RWPE2 (cell line): ENCODE measurements around the gene ADH5.
"Not testable (repeated sequence)": the region's sequence is repeated elsewhere in the genome, so short reads cannot be mapped to it uniquely, and the experiment has no call there.

Source experiments
- ATAC-seq: fragments of 200-7000 bp; cut with Tn5 transposase; 3 replicates; pipeline ENCODE4 v1.9.1; 2021; ENCODE audit warnings: low read depth
- DNase-seq: peaks from one replicate; pipeline ENCODE4 v3.0.0-alpha.2; 2020; ENCODE audit warnings: low spot score
- H3K27ac ChIP-seq: fragments of 450-650 bp; 2 replicates; pipeline ENCODE4 v1.5.1; 2017; ENCODE audit warnings: mild to moderate bottlenecking; ENCODE audit not compliant: poor library complexity, severe bottlenecking
- H3K27me3 ChIP-seq: fragments of 250-450 bp; sonication (Bioruptor Pico); 2 replicates; pipeline ENCODE4 v1.5.1; 2021; ENCODE audit warnings: mild to moderate bottlenecking, moderate library complexity; ENCODE audit not compliant: insufficient read depth, poor library complexity, severe bottlenecking
- H3K36me3 ChIP-seq: fragments of 250-450 bp; sonication (Bioruptor Pico); 2 replicates; pipeline ENCODE4 v1.5.1; 2020; ENCODE audit warnings: low read depth, mild to moderate bottlenecking, moderate library complexity
- H3K4me1 ChIP-seq: fragments of 250-450 bp; sonication (Bioruptor Pico); 2 replicates; pipeline ENCODE4 v1.5.1; 2021; ENCODE audit warnings: mild to moderate bottlenecking, moderate library complexity; ENCODE audit not compliant: insufficient read depth, poor library complexity, severe bottlenecking
- H3K4me3 ChIP-seq: fragments of 250-450 bp; sonication (Bioruptor Pico); 2 replicates; pipeline ENCODE4 v1.5.1; 2021; ENCODE audit warnings: mild to moderate bottlenecking, moderate library complexity; ENCODE audit not compliant: severe bottlenecking
- H3K9me3 ChIP-seq: fragments of 250-450 bp; sonication (Bioruptor Pico); 2 replicates; pipeline ENCODE4 v1.5.1; 2021; ENCODE audit warnings: mild to moderate bottlenecking, moderate library complexity; ENCODE audit not compliant: severe bottlenecking
- CTCF ChIP-seq: fragments of 450-650 bp; IDR thresholded peaks from one replicate; pipeline ENCODE4 v1.5.1; 2017; ENCODE audit warnings: mild to moderate bottlenecking, moderate library complexity; ENCODE audit not compliant: poor library complexity, severe bottlenecking

Gene ADH5

DNA sequence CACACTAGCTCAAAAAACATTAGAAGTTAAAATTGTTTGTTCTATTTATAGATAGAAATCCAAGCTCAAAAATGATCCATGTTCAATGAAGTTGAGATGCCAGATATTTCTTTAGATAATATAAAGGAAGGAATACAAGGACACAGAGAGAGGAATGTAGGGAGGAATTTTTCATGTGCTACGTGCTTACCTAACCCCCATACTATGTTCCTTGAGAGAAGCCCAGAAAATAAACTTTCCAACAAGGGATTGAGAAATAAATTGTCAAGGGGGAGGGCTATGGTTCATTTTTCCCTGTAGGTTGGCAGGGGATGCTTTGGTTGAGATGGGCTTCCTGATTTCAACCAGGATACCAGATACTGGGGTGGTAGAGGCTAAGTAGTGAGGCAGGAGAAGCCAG, 15.6 kb upstream of the ADH5 start:
- Histone ChIP-seq H3K4me1 (no peaks in the 10 kb centered on the region), H3K27me3 (no peaks in the 10 kb centered on the region), H3K27ac (no peak overlapping the region), H3K36me3 (no peaks in the 10 kb centered on the region), H3K9me3 (no peaks in the 10 kb centered on the region), H3K4me3 (no peak overlapping the region)
- no peak for TF ChIP-seq CTCF
- DNase-seq: no peak
- ATAC-seq: no peak

DNA sequence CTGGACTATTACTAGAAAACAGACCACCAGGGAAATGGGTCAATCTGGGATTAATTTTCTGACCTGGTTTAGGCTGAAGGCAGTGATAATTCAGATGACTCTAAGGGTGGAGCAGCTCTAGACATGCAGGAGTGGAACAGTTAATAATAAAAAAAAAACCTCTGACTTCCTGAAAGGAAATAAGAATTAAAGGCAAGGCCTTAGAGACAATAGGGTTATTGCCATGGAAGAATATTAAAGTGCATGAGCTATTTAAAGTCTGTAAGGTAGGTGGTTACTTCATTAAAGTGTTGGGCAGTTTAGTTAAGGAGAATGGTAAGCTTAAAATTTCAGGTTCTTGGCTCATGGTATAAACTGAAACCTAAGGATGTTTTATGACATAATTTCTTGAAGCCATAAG, 14.6 kb upstream of the ADH5 start:
- Histone ChIP-seq H3K27ac (no peak overlapping the region), H3K4me3 (no peak overlapping the region), H3K4me1 (no peaks in the 10 kb centered on the region), H3K27me3 (no peaks in the 10 kb centered on the region), H3K36me3 (no peaks in the 10 kb centered on the region), H3K9me3 (no peaks in the 10 kb centered on the region)
- TF ChIP-seq CTCF: no peak
- DNase-seq: no peak
- no peak for ATAC-seq

- no peak for TF ChIP-seq CTCF
- no peaks in the 10 kb centered on the region for H3K36me3 ChIP-seq
- ATAC-seq: no peak
- no peak for DNase-seq
- no peaks in the 10 kb centered on the region for H3K4me1 ChIP-seq
- H3K27me3 ChIP-seq: no peaks in the 10 kb centered on the region
- no peak overlapping the region for H3K27ac ChIP-seq
- no peak overlapping the region for H3K4me3 ChIP-seq
- H3K9me3 ChIP-seq: no peaks in the 10 kb centered on the region
These were observed 14.0 kb upstream of the ADH5 start for GRCh38 chr4:99102634-99103033.

DNA sequence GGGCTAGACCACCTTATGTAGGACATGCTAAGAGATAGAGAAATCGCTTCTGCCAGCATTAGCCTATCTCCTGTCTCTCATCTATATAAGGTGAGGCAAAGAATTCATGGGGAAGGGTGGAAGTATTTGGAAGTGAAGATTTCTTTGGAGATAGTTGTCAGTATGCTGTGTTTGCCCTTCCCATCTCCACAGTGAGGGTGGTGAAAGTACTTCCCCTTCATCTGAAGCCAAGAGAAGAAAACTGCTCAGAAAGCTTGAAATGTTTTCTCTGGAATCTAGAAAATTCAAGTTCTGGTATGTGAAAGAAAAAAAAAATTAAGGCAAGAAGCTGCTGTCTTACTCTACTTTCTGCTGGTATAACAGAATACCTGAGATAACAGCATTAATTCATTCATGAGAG, 12.3 kb upstream of the ADH5 start:
- H3K36me3 ChIP-seq: no peaks in the 10 kb centered on the region
- no peak for ATAC-seq
- no peak overlapping the region for H3K4me3 ChIP-seq
- H3K27ac ChIP-seq: no peak overlapping the region
- DNase-seq: no peak
- H3K27me3 ChIP-seq: no peaks in the 10 kb centered on the region
- no peaks in the 10 kb centered on the region for H3K9me3 ChIP-seq
- H3K4me1 ChIP-seq: no peaks in the 10 kb centered on the region
- TF ChIP-seq CTCF: no peak

DNA sequence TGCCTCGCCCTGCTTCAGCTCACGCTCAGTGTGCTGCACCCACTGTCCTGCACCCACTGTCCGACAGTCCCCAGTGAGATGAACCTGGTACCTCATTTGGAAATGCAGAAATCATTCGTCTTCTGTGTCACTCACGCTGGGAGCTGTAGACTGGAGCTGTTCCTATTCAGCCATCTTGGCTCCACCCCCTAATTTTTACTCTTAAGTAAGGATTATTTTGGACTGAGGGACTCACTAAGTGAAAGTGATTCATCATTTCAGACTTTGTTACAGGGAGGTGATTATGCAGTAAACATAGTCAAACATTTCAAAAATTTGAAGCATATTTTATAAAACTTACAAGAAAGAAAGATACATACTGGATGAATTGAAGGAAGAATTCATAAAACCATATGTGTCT, 11.2 kb upstream of the ADH5 start:
- H3K4me1 ChIP-seq, H3K9me3 ChIP-seq, H3K36me3 ChIP-seq, ATAC-seq, H3K27ac ChIP-seq, H3K27me3 ChIP-seq, DNase-seq, H3K4me3 ChIP-seq: not testable (repeated sequence)
